GM18519 (cell line): Measurements from ENCODE around the gene EXOSC10.

Source experiments
- ATAC-seq: cut with Tn5 transposase; IDR thresholded peaks from one replicate; pipeline ENCODE4 v1.9.1; 2021; ENCODE audit warnings: mild to moderate bottlenecking, moderate library complexity; ENCODE audit not compliant: unreplicated experiment, low FRiP score

EXOSC10 gene

GRCh38 chr1:11099310-11100148, at the start of gene EXOSC10:
EXOSC10 (minus strand) TSS chr1:11099869; CDS start chr1:11099831, 38 bp downstream.
- no peak for ATAC-seq

GRCh38 chr1:11147197-11147770, 47.6 kb upstream of the EXOSC10 start:
- no peak for ATAC-seq

DNA sequence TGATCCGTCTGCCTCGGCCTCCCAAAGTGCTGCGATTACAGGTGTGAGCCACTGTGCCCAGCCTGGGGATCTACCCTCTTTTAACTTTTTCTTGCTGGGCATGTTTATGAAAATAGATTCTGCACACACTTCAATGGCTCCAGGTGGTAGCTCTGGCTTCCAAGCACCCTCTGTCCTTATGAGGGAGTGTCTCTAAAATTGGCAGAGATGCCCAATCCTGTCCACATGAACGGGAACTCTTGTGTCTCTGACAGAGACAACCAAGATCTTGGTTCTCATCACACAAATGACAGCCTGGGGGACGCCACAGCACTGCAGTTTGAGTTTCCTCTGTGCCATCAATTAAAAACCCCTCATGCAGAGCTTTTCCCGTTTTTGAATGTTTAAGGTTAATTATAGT, 46.1 kb upstream of the EXOSC10 start:
- ATAC-seq, result no peak

DNA sequence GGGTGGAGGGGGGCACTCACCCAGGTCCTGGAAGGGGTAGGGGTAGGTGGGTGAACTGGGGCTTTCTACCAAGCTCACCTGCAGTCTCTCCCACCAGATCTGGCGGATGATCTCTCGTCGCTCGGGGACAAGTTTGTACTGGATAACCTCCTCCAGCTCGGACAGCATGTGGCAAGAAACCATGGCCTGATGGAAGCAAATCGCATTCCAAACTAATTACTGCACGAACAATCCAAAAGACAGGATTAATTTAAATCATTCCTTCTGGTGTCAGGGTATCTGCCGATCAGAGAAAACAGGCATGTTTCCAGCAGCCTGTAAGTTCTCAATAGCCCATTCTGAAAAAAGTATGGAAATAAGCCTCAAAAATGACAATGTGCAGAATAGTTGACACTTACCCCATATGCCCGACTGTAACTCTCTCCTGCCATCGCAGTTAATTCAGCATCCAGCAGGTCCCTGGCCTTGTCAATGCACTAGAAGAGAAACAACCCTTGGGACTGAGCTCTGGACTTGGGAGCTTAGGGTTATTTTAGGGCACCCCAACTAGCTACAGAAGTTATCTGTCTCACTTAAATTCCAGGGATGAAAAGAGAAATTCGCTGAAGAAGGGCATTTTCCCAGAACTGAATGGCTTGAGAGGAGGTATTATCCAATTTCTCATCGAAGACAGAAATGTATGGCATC, 45.0 kb upstream of the EXOSC10 start:
- no peak for ATAC-seq

- ATAC-seq, result no peak
Observed at GRCh38 chr1:11143907-11144306, 44.2 kb upstream of the EXOSC10 start.

- no peak for ATAC-seq
Observed at GRCh38 chr1:11143401-11143800, 43.7 kb upstream of the EXOSC10 start.

- ATAC-seq, result no peak
Observed at GRCh38 chr1:11142618-11143391, 43.1 kb upstream of the EXOSC10 start.

DNA sequence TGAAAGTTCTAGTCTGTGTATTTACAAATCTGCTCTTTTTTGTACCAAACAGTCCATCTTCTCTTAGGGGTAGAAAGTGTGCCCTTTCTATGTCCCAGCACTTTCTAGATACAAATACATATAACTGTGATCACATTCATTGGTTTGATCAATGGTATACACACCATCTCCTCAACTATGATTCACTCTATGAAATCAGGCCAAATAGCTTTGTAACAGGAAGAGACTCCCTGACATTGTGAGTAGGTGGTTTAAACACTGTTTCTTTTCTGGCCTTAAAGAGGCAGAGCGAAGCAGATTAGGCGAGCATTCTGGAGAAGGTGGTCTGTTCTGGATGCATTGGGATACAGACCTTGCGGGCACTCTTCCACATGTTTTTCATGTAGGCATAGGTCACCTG, 39.3 kb upstream of the EXOSC10 start:
- no peak for ATAC-seq

DNA sequence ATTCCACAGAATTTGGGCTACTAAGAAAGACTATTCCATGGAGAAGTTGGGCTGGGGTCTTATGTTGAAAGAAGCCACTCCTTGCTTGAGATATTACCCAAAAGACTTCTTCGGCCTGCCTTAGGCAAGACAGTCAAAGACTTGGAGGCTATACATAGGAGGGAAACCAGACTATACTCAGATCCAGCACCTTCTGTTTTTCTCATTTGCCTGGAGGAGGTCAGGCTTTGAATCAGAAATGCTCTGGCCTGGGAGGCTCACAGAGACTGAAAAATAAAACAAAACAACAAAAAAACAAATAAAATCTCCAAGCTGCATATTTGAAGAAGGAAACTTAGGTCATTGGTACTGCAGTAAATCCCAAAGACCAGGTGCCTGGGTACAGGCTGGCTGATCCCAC, 38.4 kb upstream of the EXOSC10 start:
- no peak for ATAC-seq

GRCh38 chr1:11134898-11135266, 35.2 kb upstream of the EXOSC10 start:
- ATAC-seq, result no peak

DNA sequence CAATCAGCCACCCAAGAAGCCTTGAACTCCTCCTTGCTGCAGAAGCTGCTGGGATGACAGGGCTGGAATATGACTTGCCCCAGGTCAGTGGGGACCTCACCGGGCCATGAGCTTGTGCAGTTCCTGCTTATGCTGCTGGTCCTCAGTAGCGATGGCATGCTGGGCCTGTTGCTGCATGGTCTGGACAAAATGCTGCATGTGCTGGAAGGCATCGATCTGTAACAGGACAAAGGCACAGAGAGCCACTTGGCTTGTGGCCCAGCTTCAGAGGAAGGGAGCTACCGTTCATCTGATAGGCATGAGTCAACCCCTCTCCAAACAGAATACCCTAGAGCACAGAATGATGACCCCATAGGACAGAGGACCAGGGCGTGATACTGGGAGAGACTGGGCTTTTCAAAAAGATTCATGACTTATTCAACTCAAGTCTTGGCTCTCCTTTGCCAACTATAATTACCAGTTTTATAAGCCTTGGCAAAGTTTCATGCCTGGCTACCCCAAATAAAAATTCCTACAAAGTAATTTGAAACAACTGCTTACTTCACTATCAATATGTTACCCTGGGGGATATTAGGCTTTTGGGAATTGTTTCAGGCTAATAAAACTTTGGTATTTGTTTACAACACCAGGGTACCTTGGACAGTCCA, 34.7 kb upstream of the EXOSC10 start:
- no peak for ATAC-seq

DNA sequence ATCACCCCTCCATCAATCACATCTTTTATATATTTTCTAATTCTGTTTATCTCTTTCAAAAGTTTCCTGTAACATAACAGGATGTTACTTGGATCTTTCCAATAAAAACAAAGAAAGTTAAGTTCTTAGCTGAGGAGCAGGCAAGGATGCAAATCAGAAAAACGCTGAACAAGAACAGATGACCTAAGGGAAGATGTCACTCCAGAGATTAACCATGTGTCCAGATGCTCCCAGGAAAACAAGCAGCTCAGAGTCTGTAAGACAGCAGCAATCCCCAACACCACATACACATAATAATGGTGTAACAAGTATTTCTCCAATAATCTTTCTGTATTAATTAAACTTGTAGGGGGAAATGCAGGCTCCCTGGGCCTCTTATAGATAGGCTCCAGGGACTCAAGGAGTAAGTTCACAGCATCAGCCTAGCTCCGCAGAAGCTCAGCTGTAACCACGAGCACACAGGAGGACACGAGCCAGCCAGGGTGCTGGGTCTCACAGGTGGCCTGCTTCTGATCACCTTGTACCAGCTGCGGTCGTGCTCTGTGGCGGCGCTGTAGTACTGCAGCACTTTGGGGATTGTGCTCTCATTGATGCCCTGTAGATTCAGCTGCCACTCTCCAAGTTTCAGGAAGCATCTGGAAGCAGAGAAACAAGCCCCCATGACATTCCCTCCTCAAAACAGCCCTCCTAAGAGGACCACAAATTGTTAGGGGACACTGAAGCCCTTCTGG, 33.1 kb upstream of the EXOSC10 start:
- no peak for ATAC-seq

GRCh38 chr1:11131816-11132215, 32.1 kb upstream of the EXOSC10 start:
- ATAC-seq, result no peak

DNA sequence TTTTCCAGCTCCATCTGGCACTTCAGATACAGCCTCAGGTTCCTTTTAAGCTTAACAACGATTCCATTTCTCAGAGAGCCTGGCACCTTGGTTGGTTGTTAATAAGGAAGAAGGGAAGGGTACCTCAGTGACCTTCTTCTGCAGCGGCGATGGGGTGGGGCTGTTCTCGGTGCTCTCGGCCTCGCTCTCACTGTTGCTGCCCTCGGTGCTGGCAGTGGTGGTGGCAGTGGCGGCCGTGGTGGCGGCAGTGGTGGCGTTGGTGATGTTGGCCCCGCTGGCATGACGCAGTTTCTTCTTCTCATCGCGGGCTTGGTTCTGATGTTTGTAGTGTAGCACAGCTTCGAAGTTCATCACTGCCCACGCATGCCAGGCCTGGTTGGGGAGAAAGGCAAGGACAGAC, 30.7 kb upstream of the EXOSC10 start:
- no peak for ATAC-seq

GRCh38 chr1:11129649-11130390, 30.2 kb upstream of the EXOSC10 start:
- ATAC-seq, result no peak

- ATAC-seq, result no peak
Observed at GRCh38 chr1:11126569-11126968, 26.9 kb upstream of the EXOSC10 start.

DNA sequence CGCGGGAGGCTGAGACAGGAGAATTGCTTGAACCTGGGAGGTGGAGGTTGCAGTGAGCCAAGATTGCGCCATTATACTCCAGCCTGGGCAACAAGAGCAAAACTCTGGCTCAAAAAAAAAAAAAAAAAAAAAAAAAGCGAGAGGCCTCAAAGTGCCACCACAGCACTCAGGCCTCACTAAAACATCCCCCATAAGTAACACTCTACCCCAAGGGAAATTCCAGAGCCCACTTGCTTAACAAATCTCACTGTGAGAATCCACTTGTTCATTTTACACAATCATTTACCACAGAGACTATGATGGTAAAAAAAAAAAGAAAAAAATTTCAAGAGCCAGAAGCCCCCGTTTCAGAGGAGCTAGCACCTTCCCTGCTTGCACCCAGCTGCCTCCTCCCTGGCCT, 26.3 kb upstream of the EXOSC10 start:
- no peak for ATAC-seq

DNA sequence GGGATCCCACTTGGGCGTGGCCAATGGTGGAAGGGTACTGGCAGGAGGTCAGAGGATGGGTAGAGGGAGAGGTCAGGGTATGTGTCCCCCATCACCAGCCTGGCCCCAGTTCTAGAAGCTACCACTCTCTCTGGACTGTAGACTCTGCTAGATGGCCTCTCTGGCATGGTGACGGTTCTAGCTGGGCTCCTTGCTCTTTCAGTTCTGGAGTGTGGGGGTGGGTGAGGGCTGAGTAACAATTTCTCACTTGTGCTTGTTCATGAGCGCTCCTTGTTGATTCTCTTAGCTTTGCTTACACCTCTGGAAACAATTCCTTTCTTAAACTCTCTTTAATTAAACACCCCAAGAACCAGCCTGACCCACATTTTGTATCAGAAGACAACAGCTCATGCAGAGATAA, 25.3 kb upstream of the EXOSC10 start:
- ATAC-seq, result no peak

DNA sequence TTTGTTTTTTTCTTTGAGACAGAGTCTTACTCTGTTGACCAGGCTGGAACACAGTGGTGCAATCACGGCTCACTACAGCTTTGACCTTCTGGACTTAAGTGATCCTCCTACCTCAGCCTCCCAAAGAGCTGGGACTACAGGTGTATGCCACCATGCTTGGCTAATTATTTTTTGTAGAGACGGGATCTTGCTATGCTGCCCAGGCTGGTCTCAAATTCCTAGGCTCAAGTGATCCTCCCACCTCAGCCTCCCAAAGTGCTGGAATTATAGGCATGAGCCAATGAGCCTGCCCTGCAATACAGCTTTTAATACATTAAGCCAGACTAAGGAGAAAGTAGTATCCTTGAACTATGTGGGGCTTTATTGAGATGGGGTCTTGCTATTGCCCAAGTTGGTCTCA, 16.6 kb upstream of the EXOSC10 start:
- ATAC-seq, result no peak
